SK-N-SH treated with all-trans-retinoic acid at 6 μM for 48 hours (cell line): ENCODE measurements around the gene FCGR3B.

ENCODE experiments used
- ATAC-seq: fragments of 200-7000 bp; cut with Tn5 transposase; 3 replicates; pipeline ENCODE4 v1.9.1; 2020; ENCODE audit warnings: mild to moderate bottlenecking, moderate library complexity
- ARNTL ChIP-seq: fragments of 450-650 bp; formaldehyde crosslinking; IDR thresholded peaks from 2 replicates; pipeline ENCODE4 v1.5.0; 2020; ENCODE audit warnings: low read depth, mild to moderate bottlenecking, moderate library complexity, borderline replicate concordance
- BACH2 ChIP-seq: fragments of 250-450 bp; sonication (Bioruptor Pico); IDR thresholded peaks from 2 replicates; pipeline ENCODE4 v1.9.0; 2021; ENCODE audit warnings: mild to moderate bottlenecking, borderline replicate concordance
- CREB5 ChIP-seq: fragments of 250-450 bp; sonication (Bioruptor Pico); IDR thresholded peaks from 2 replicates; pipeline ENCODE4 v1.5.1; 2020; ENCODE audit warnings: low read depth, mild to moderate bottlenecking, moderate library complexity
- CSDC2 ChIP-seq: fragments of 250-450 bp; sonication (Bioruptor Pico); IDR thresholded peaks from 2 replicates; pipeline ENCODE4 v1.5.0; 2020; ENCODE audit warnings: mild to moderate bottlenecking, moderate library complexity
- ESRRG ChIP-seq: fragments of 250-450 bp; sonication (Bioruptor Pico); IDR thresholded peaks from 2 replicates; pipeline ENCODE4 v1.6.1; 2021; ENCODE audit warnings: mild to moderate bottlenecking
- GLIS3 ChIP-seq: fragments of 250-450 bp; sonication (Bioruptor Pico); IDR thresholded peaks from 2 replicates; pipeline ENCODE4 v1.5.0; 2020; ENCODE audit warnings: mild to moderate bottlenecking, moderate library complexity
- ISL1 ChIP-seq: fragments of 250-450 bp; sonication (Bioruptor Pico); IDR thresholded peaks from 2 replicates; pipeline ENCODE4 v2.1.2; 2022; ENCODE audit warnings: mild to moderate bottlenecking, moderate library complexity
- OSR1 ChIP-seq: fragments of 250-450 bp; sonication (Bioruptor Pico); IDR thresholded peaks from 2 replicates; pipeline ENCODE4 v1.8.0; 2022; ENCODE audit warnings: moderate library complexity, mild to moderate bottlenecking, inconsistent platforms
- POU6F1 ChIP-seq: fragments of 250-450 bp; sonication (Bioruptor Pico); IDR thresholded peaks from 2 replicates; pipeline ENCODE4 v1.8.0; 2021; ENCODE audit warnings: low read depth, mild to moderate bottlenecking, moderate library complexity, borderline replicate concordance
- RARB ChIP-seq: fragments of 250-450 bp; sonication (Bioruptor Pico); IDR thresholded peaks from 2 replicates; pipeline ENCODE4 v1.8.0; 2021; ENCODE audit warnings: mild to moderate bottlenecking, moderate library complexity
- SNAI2 ChIP-seq: fragments of 250-450 bp; sonication (Bioruptor Pico); IDR thresholded peaks from 2 replicates; pipeline ENCODE4 v1.5.0; 2020; ENCODE audit warnings: mild to moderate bottlenecking, moderate library complexity
- TOX ChIP-seq: fragments of 250-450 bp; sonication (Bioruptor Pico); IDR thresholded peaks from 2 replicates; pipeline ENCODE4 v1.8.0; 2021; ENCODE audit warnings: mild to moderate bottlenecking, moderate library complexity, borderline replicate concordance
- ZC3H10 ChIP-seq: fragments of 250-450 bp; sonication (Bioruptor Pico); IDR thresholded peaks from 2 replicates; pipeline ENCODE4 v1.5.1; 2021; ENCODE audit warnings: mild to moderate bottlenecking, moderate library complexity
- ZFP30 ChIP-seq: fragments of 450-650 bp; formaldehyde crosslinking; IDR thresholded peaks from 2 replicates; pipeline ENCODE4 v1.5.0; 2022; ENCODE audit warnings: mild to moderate bottlenecking, moderate library complexity
- ZNF565 ChIP-seq: fragments of 450-650 bp; formaldehyde crosslinking; conservative IDR thresholded peaks from 2 replicates; pipeline ENCODE4 v1.5.0; 2020; ENCODE audit warnings: low read depth, mild to moderate bottlenecking, moderate library complexity
- ZNF70 ChIP-seq: fragments of 450-650 bp; formaldehyde crosslinking; IDR thresholded peaks from 2 replicates; pipeline ENCODE4 v1.5.0; 2020; ENCODE audit warnings: mild to moderate bottlenecking, moderate library complexity
- ZNF8 ChIP-seq: fragments of 450-650 bp; formaldehyde crosslinking; IDR thresholded peaks from 2 replicates; pipeline ENCODE4 v1.5.0; 2020; ENCODE audit warnings: mild to moderate bottlenecking, moderate library complexity
- TF ChIP-seq, protein P1 (sequence below): fragments of 250-450 bp; sonication (Bioruptor Pico); IDR thresholded peaks from 2 replicates; pipeline ENCODE4 v1.5.0; 2020; ENCODE audit warnings: mild to moderate bottlenecking, moderate library complexity
- TF ChIP-seq, protein P2 (sequence below): fragments of 250-450 bp; sonication (Bioruptor Pico); IDR thresholded peaks from 2 replicates; pipeline ENCODE4 v1.5.1; 2021; ENCODE audit warnings: mild to moderate bottlenecking, moderate library complexity
- TF ChIP-seq, protein P3 (sequence below): fragments of 250-450 bp; sonication (Bioruptor Pico); IDR thresholded peaks from 2 replicates; pipeline ENCODE4 v1.8.0; 2020; ENCODE audit warnings: mild to moderate bottlenecking, moderate library complexity, borderline replicate concordance

Gene FCGR3B

DNA sequence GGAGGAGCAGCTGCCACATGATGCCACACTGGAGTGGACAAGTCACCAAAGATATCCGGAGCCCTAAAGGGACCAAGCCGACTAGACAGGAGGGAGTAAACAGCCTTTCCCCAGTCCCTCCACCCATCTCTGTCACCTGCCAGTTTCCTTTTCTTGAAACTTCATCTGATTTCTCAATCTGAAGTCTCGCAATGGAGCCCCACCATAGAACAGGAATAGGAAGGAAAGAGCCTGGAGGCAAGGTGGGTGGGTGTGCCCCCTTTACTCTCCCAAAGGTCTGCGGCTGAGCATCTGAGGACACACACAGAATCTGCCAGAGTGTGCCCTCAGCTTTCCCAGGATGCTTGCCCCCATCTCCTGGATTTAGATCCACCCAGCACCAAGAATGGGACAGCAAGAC, at the start of gene FCGR3B:
FCGR3B (minus strand) TSS at position 101 of the 400 bp plus-strand sequence; CDS start at position 19, 82 bp downstream.
- no peak for ATAC-seq
- TF ChIP-seq CREB5 (CRISPR knock-in tag), result no peak
- TF ChIP-seq SNAI2 (CRISPR knock-in tag), result no peak
- no peak for TF ChIP-seq ARNTL (CRISPR knock-in tag)
- no peak for TF ChIP-seq RARB (CRISPR knock-in tag)
- no peak for TF ChIP-seq ZNF70 (CRISPR knock-in tag)
- TF ChIP-seq, protein P1, sequence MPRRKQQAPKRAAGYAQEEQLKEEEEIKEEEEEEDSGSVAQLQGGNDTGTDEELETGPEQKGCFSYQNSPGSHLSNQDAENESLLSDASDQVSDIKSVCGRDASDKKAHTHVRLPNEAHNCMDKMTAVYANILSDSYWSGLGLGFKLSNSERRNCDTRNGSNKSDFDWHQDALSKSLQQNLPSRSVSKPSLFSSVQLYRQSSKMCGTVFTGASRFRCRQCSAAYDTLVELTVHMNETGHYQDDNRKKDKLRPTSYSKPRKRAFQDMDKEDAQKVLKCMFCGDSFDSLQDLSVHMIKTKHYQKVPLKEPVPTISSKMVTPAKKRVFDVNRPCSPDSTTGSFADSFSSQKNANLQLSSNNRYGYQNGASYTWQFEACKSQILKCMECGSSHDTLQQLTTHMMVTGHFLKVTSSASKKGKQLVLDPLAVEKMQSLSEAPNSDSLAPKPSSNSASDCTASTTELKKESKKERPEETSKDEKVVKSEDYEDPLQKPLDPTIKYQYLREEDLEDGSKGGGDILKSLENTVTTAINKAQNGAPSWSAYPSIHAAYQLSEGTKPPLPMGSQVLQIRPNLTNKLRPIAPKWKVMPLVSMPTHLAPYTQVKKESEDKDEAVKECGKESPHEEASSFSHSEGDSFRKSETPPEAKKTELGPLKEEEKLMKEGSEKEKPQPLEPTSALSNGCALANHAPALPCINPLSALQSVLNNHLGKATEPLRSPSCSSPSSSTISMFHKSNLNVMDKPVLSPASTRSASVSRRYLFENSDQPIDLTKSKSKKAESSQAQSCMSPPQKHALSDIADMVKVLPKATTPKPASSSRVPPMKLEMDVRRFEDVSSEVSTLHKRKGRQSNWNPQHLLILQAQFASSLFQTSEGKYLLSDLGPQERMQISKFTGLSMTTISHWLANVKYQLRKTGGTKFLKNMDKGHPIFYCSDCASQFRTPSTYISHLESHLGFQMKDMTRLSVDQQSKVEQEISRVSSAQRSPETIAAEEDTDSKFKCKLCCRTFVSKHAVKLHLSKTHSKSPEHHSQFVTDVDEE (CRISPR knock-in tag), result no peak
- no peak for TF ChIP-seq GLIS3
- no peak for TF ChIP-seq BACH2 (CRISPR knock-in tag)
- no peak for TF ChIP-seq ZNF565 (CRISPR knock-in tag)
- TF ChIP-seq ZC3H10 (CRISPR knock-in tag), result no peak

- ATAC-seq, result no peak
- TF ChIP-seq SNAI2 (CRISPR knock-in tag), result no peak
- no peak for TF ChIP-seq TOX (CRISPR knock-in tag)
- no peak for TF ChIP-seq ZNF565 (CRISPR knock-in tag)
- TF ChIP-seq, protein P1 (CRISPR knock-in tag), result no peak
- TF ChIP-seq, protein P2, sequence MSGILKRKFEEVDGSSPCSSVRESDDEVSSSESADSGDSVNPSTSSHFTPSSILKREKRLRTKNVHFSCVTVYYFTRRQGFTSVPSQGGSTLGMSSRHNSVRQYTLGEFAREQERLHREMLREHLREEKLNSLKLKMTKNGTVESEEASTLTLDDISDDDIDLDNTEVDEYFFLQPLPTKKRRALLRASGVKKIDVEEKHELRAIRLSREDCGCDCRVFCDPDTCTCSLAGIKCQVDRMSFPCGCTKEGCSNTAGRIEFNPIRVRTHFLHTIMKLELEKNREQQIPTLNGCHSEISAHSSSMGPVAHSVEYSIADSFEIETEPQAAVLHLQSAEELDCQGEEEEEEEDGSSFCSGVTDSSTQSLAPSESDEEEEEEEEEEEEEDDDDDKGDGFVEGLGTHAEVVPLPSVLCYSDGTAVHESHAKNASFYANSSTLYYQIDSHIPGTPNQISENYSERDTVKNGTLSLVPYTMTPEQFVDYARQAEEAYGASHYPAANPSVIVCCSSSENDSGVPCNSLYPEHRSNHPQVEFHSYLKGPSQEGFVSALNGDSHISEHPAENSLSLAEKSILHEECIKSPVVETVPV (CRISPR knock-in tag), result no peak
- no peak for TF ChIP-seq OSR1 (CRISPR knock-in tag)
- TF ChIP-seq ESRRG, result no peak
- TF ChIP-seq CSDC2 (CRISPR knock-in tag), result no peak
- TF ChIP-seq GLIS3, result no peak
- no peak for TF ChIP-seq ZNF8 (CRISPR knock-in tag)
- TF ChIP-seq RARB (CRISPR knock-in tag), result no peak
- TF ChIP-seq ZFP30 (CRISPR knock-in tag), result no peak
- no peak for TF ChIP-seq CREB5 (CRISPR knock-in tag)
- no peak for TF ChIP-seq ZC3H10 (CRISPR knock-in tag)
- no peak for TF ChIP-seq ARNTL (CRISPR knock-in tag)
- TF ChIP-seq, all 23 proteins: peak for 0
Measured at GRCh38 chr1:161678500-161678899, 47.5 kb upstream of the FCGR3B start.

DNA sequence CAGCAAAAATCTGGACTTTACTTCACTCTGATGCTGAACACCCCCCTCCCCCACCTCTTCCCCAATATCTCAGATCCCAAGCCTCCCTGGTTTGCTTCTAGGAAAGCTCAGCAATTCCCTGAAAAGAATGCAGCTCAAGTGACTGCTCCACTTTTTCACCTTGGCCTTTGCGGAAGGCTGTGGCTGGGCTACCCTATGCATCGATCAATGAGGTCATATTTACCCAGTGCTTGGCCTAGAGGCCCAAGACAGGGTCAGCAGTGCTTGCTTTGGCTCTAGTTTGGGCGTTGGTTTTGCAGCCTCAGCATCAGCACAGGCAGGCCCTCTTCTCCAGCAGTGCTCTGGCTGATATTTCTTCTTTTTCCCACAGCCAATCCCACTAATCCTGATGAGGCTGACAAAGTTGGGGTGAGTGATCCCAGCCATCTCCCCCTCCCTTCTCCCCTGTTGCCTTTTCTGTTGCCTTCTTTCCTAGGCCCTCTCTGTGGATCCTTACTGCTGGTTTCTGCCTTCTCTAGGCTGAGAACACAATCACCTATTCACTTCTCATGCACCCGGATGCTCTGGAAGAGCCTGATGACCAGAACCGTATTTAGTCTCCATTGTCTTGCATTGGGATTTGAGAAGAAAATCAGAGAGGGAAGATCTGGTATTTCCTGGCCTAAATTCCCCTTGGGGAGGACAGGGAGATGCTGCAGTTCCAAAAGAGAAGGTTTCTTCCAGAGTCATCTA, 46.1 kb upstream of the FCGR3B start:
- ATAC-seq, result no peak
- TF ChIP-seq, protein P3, sequence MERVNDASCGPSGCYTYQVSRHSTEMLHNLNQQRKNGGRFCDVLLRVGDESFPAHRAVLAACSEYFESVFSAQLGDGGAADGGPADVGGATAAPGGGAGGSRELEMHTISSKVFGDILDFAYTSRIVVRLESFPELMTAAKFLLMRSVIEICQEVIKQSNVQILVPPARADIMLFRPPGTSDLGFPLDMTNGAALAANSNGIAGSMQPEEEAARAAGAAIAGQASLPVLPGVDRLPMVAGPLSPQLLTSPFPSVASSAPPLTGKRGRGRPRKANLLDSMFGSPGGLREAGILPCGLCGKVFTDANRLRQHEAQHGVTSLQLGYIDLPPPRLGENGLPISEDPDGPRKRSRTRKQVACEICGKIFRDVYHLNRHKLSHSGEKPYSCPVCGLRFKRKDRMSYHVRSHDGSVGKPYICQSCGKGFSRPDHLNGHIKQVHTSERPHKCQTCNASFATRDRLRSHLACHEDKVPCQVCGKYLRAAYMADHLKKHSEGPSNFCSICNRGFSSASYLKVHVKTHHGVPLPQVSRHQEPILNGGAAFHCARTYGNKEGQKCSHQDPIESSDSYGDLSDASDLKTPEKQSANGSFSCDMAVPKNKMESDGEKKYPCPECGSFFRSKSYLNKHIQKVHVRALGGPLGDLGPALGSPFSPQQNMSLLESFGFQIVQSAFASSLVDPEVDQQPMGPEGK (CRISPR knock-in tag), result no peak
- no peak for TF ChIP-seq ISL1 (CRISPR knock-in tag)
- no peak for TF ChIP-seq POU6F1 (CRISPR knock-in tag)
- TF ChIP-seq, protein P1 (CRISPR knock-in tag), result no peak
- no peak for TF ChIP-seq ZC3H10 (CRISPR knock-in tag)
- no peak for TF ChIP-seq ZNF70 (CRISPR knock-in tag)
